Measurements from ENCODE around the gene ENTREP3.
"Not testable (repeated sequence)": the region's sequence is repeated elsewhere in the genome, so short reads cannot be mapped to it uniquely, and the experiment has no call there.

ENTREP3 gene

GRCh38 chr1:155219592-155220031 lies 35.7 kb downstream of the ENTREP3 start:
- no peak overlapping the region for H3K4me3 ChIP-seq (ENCODE audit: low read depth, low read length)
- no peak for TF ChIP-seq CTCF (IDR thresholded peaks at IDR 0.05; ENCODE audit: low read depth, low read length, missing control alignments)
- in situ Hi-C loops (cut with HindIII; ENCODE audit: low sequenced_read_pairs), result no loop called here
- no peak for DNase-seq (ENCODE audit: low read depth)

- in situ Hi-C loops (cut with HindIII; ENCODE audit: low sequenced_read_pairs), result no loop called here
- no peak for TF ChIP-seq CTCF (IDR thresholded peaks at IDR 0.05; ENCODE audit: low read depth, low read length, missing control alignments)
- DNase-seq (ENCODE audit: low read depth), result no peak
- no peak overlapping the region for H3K4me3 ChIP-seq (ENCODE audit: low read depth, low read length)
These were observed 36.3 kb downstream of the ENTREP3 start for GRCh38 chr1:155218854-155219591.

- in situ Hi-C loops (cut with HindIII; ENCODE audit: low sequenced_read_pairs); DNase-seq (ENCODE audit: low read depth); H3K4me3 ChIP-seq (ENCODE audit: low read depth, low read length): not testable (repeated sequence)
These were observed 40.6 kb downstream of the ENTREP3 start for GRCh38 chr1:155214702-155215101.

GRCh38 chr1:155212051-155212440 lies 43.2 kb downstream of the ENTREP3 start:
- H3K4me3 ChIP-seq (ENCODE audit: low read depth, low read length); DNase-seq (ENCODE audit: low read depth); in situ Hi-C loops (cut with HindIII; ENCODE audit: low sequenced_read_pairs): not testable (repeated sequence)

GRCh38 chr1:155211381-155212050 lies 43.8 kb downstream of the ENTREP3 start:
- DNase-seq (ENCODE audit: low read depth); H3K4me3 ChIP-seq (ENCODE audit: low read depth, low read length); in situ Hi-C loops (cut with HindIII; ENCODE audit: low sequenced_read_pairs): not testable (repeated sequence)

GRCh38 chr1:155210314-155211104 lies 44.8 kb downstream of the ENTREP3 start:
- no peak overlapping the region for H3K4me3 ChIP-seq (ENCODE audit: low read depth, low read length)
- in situ Hi-C loops (cut with HindIII; ENCODE audit: low sequenced_read_pairs), result no loop called here
- DNase-seq (ENCODE audit: low read depth), result no peak
- TF ChIP-seq CTCF (IDR thresholded peaks at IDR 0.05; ENCODE audit: low read depth, low read length, missing control alignments), result no peak

- no peak for TF ChIP-seq CTCF (IDR thresholded peaks at IDR 0.05; ENCODE audit: low read depth, low read length, missing control alignments)
- in situ Hi-C loops (cut with HindIII; ENCODE audit: low sequenced_read_pairs), result no loop called here
- no peak for DNase-seq (ENCODE audit: low read depth)
These were observed 46.0 kb downstream of the ENTREP3 start for GRCh38 chr1:155209312-155209721.

More at GRCh38 chr1:155209312-155209721, 46.0 kb downstream of the ENTREP3 start:
- H3K4me3 ChIP-seq (ENCODE audit: low read depth, low read length), result peak overlapping the region; percentile 82

Measured in astrocyte of the cerebellum (primary cell).